HG02588 (cell line): ENCODE results near the gene MKKS.

Source experiments
- ATAC-seq: cut with Tn5 transposase; IDR thresholded peaks from one replicate; pipeline ENCODE4 v1.9.1; 2021; ENCODE audit warnings: mild to moderate bottlenecking, moderate library complexity; ENCODE audit not compliant: unreplicated experiment

Gene MKKS

GRCh38 chr20:10433623-10434466 is at the start of gene MKKS:
MKKS (minus strand) TSS chr20:10434222; CDS start chr20:10413514, 20,708 bp downstream.
- ATAC-seq, result peak; percentile 59

- no peak for ATAC-seq
These were observed 49.7 kb upstream of the MKKS start for GRCh38 chr20:10483691-10484090.

GRCh38 chr20:10481676-10482075 is 47.7 kb upstream of the MKKS start:
- no peak for ATAC-seq

GRCh38 chr20:10478930-10479329 is 44.9 kb upstream of the MKKS start:
- no peak for ATAC-seq

DNA sequence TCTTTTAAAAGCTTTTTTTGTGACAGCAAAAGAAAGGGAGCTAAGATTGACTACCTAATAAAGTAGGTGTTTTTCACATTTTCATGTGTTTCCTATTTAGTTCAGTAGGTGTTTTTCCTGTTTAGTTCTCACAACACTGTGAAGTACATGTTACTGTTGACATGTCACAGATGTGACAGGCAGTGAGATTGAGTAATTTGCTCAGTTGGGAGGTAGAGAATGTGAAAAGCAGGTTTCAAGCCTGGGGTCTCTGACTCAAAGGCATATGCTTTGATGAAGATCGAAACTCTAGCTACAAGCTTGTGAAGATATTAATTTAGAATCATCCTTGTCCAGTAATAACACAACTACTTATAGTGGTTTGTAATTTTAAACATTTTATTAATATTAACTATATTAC is 44.2 kb upstream of the MKKS start:
- peak; percentile 64 for ATAC-seq

- peak; percentile 81 for ATAC-seq
These were observed 42.3 kb upstream of the MKKS start for GRCh38 chr20:10476319-10476724.

GRCh38 chr20:10475225-10475624 is 41.2 kb upstream of the MKKS start:
- ATAC-seq, result no peak

GRCh38 chr20:10474606-10475184 is 40.7 kb upstream of the MKKS start:
- no peak for ATAC-seq

DNA sequence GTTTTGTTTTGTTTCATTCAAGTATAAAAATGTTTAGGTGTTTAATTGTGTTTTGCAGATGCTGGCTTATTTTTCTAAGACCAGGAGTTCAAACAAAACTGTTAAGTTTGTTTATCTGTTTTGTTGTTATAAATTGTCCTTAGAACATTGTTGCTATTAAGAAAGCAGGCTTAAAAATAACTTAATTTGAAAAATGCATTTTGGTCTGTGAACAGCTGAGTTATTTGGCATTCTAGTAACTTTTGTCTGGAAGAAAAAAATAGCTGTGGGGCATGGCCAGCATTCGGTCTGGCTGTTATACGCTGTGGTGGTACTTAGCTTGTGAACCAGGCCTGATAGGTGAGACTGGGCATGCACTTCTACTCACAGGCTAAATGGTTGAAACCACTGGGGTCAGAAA is 38.8 kb upstream of the MKKS start:
- no peak for ATAC-seq

GRCh38 chr20:10470276-10470675 is 36.3 kb upstream of the MKKS start:
- ATAC-seq, result no peak

DNA sequence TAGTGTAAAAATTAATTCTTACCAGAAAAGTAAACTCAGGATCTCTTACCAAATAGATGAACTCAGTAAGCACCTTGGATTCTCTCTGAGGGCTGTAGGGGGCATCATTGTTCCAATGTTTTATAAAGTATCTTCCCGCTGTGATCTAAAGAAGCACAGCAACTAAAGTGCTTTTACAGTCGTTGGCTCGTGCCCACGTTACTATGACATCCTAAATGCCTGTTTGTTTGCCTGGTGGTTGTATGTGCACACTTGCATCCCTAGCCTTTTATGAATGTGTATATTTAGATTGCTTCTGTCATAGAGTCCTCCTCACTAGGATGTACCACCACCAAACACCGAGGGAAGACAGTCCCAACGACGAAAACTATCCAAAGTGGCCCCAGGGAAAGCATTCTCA is 35.6 kb upstream of the MKKS start:
- ATAC-seq, result no peak

GRCh38 chr20:10469056-10469455 is 35.0 kb upstream of the MKKS start:
- ATAC-seq, result no peak

- no peak for ATAC-seq
These were observed 34.4 kb upstream of the MKKS start for GRCh38 chr20:10468340-10468845.

DNA sequence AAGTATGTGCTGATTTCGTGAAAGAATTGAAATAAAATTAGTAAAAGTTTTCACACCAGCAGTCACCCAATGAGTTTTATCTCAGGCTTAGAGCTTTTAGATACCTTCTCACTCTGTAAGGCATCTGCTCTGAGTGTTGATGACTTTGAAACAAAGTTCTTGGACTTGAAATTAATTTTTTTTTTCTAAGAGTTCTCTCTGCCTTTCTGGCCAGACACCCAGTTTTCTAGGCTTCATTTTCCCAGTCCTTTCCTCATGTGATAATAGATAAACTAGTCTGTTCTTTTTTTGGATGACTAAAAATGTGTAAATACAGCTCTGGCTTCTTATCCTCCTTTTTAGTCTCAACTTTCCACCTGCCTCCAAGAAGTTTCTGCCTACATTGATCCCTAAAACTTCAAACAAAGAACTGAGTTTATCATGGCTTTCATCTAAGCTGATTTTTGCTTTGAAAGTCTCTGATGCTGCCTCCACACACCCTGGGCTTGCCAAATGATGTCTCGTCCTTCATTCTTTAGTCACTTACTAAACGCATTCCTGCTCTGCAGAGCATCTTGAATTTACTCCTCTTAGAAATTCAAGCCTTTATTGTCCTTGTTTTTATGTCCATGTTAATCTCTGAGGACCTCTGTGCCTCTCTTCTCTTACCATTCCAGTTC is 33.8 kb upstream of the MKKS start:
- ATAC-seq, result no peak

DNA sequence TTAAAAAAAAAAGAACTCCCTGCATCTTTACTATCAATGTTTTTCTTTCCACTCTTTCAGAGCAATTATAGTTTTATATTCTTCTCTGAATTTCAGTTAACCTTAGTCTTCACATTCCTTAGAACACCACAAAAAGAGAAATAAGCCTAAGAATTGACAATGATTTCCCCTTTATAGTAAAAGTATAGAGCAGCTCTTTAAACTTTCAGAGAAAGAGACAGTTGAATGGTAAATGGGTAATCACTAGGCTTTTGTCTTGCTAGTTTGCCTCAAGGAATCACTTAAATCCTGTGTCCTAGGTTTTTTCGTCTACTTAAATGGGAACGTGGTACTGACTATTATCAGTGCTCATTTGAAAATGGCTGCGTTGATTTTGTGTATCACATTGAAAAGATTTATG is 32.8 kb upstream of the MKKS start:
- ATAC-seq, result no peak

DNA sequence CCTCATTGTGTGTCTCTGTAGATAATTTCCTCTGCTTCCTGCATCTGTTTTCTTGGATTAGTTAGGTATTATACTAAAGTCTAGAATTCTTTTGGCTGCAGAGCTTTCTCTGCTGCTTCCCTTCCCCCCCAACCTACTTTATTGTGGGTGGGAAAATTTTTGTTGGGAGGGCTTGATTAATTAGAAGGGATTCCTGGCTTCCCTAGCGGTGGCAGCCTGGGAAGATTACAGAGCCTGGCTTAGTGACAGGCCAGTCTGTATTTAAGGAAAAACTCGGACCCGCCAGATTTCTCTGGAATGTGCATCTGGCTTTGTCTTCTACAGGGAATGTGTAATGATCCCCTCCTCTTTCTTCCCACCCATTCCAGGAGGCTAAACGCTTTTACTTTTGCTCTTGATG is 32.3 kb upstream of the MKKS start:
- ATAC-seq, result no peak

DNA sequence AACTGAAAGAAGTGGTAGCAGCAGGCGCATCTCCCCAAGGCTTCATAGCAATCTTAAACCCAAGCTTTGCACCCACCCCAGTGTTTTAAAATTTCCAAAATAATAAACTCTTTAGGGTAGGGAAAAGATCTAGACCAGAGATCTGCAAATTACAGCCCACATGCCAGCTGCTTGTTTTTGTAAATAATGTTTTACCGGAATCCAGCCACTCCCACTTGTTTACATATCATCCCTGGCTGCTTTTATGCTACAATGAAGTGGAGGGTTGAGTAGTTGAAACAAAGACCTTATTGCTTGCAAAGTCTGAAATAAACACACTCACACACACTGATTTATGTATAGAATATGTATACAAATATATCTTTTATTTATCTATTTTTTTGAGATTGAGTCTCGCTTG is 31.1 kb upstream of the MKKS start:
- ATAC-seq, result no peak

GRCh38 chr20:10463622-10464021 is 29.6 kb upstream of the MKKS start:
- no peak for ATAC-seq

DNA sequence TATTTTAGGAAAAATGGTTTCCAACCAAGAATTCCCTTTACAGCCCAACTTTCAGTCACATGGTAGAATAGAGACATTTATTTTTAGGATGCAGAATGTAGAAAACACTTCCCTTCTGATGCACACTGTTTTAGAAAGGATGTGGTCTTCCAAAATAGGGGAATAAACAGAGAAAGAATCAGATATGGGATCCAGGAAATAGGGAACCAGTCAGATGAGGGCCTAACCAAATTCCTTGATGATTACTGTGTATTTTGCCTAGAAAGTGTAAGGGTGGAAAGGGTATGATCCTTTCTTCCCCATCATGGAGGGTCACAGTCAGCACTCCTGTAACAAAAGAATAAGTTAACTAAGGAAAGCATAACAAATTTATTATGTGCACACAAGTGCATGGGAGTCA is 28.5 kb upstream of the MKKS start:
- ATAC-seq, result no peak

DNA sequence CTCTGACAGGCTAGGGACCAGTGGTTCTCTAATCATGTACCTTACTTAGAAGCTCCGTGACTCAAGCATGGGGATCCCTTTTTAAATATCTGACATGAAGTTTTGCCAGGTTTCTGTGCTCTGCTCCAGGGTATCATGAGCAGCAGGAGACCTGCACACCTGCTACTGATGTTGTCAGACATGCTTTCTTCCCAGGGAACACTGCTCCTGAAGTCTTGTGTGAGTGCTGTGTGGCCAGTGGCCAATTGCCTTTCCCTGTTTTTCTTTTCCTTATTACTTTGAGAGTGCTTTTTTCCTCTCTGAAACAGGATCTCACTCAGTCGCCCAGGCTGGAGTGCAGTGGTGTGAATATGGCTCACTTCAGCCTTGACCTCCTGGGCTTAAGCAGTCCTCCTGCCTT is 27.5 kb upstream of the MKKS start:
- ATAC-seq, result no peak

- ATAC-seq, result no peak
These were observed 20.2 kb upstream of the MKKS start for GRCh38 chr20:10454151-10454750.
